Measurements from ENCODE around the gene KCNJ6.

- TF ChIP-seq EZH2 (IDR thresholded peaks at IDR 0.05; ENCODE audit: borderline replicate concordance) (no peak), CTCF (IDR thresholded peaks at IDR 0.05; ENCODE audit: poor library complexity) (no peak)
Measured at GRCh38 chr21:37686991-37687810, 229.1 kb downstream of the KCNJ6 start.

Data from hepatocyte (in vitro differentiated cells).